ENCODE measurements around the gene DENND5A.
"Not testable (repeated sequence)": the region's sequence is repeated elsewhere in the genome, so short reads cannot be mapped to it uniquely, and the experiment has no call there.

DENND5A gene

DNA sequence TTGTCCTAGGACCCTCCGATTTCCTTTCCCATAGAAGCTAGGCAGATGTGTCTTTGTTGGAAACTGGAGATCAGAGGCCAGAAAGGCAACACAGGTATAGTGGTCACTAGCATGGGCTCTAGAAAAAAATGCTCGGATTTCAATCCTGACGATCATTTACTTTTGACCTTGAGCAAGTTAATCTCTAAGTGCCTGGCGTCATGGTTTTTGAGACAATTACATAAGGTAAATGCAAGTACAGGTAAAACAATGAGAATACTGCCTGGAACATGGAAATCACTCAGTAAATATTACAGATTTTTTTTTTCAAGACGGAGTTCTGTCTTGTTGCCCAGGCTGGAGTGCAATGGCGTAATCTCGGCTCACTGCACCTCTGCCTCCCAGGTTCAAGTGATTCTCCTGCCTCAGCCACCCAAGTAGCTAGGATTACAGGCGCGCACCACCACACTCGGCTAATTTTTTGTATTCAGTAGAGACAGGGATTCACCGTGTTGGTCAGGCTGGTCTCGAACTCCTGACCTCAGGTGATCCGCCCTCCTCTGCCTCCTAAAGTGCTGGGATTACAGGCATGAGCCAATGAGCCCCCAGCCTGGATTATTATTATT is 1.1 kb upstream of the DENND5A start:
- DNase-seq: no peak

DNA sequence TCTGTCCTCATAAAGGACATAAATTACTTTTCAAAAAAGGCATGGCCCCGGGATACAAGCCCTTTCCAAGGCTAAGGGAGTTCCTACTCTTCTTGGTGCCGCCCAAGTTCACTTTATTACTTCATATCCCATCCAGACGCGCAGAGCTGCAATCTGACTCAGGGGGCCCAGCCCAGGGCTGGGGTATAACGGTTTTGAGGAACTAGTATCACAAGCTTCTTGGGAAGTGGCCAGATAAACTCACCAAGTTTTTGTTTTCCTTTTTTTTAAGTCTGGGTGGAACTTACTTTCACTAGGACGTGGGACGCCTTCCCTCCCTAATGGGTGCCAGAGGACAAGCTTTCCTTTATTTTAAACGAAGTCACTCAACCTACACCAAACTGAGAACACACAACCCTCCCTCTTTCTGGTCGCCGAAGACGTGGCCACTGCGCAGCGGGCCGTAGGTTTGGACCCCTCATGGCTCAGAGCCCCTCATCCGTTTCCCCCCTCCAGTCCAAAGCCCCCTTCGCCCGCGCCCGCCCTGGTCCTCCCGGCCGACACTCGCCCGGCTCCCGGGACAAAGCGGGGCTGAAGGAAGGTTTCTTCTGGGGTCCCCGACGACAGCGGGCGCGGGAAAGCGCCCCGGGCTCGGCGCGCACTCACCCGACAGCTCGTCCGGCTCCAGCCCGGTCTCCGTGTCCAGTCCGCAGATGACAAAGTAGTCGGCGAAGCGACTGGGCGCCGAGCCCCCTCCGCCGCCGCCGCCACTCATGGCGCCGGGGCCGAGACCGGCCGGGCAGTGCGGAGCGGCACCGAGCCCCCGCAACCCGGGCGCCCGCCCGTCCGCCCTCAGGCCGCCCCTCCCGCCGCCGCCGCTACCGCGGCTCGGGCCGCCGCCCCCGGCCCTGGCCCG is 587 bp downstream of the DENND5A start:
- peak in 43 of 58 donors; percentile 8 to 72 (median 37) for DNase-seq

- peak in 1 of 58 donors; percentile 42 for DNase-seq
Measured at GRCh38 chr11:9263840-9264315, 1.3 kb downstream of the DENND5A start.

DNA sequence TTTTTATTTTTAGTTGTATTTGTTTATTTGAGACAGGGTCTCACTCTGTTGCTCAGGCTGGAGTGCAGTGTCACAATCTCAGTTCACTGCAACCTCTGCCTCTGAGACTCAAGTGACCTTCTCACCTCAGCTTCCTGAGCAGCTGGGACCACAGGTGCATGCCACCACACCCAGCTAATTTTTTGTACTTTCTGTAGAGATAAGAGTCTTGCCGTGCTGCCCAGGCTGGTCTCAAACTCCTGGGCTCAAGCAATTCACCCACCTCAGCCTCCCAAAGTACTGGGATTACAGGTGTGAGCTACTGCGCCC is 4.4 kb downstream of the DENND5A start:
- DNase-seq: not testable (repeated sequence)

GRCh38 chr11:9259981-9260837 is 4.9 kb downstream of the DENND5A start:
- no peak for DNase-seq

GRCh38 chr11:9258279-9258678 is 6.9 kb downstream of the DENND5A start:
- DNase-seq: not testable (repeated sequence)

GRCh38 chr11:9254416-9254815 is 10.7 kb downstream of the DENND5A start:
- no peak for DNase-seq

DNA sequence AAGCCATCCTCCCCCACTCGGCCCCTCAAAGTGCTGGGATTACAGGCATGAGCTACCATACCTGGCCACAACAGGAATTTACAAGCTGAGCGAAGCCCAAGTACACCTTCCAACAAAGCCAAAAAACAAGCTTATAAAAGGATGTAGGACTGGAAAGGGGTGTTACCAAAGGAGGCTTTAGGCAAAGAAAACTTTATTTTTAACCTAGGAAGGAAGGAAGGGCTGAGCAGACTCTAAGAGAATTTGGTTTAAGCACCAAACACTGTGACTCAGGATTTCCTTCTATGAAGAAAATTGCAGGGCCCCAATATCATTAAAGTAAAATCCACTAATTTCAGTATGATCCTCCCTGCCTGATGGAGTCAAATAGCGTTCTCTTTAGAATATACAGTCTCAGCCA is 12.1 kb downstream of the DENND5A start:
- DNase-seq: no peak

- DNase-seq: no peak
Measured at GRCh38 chr11:9251311-9251710, 13.8 kb downstream of the DENND5A start.

- no peak for DNase-seq
Measured at GRCh38 chr11:9250139-9250582, 15.0 kb downstream of the DENND5A start.

DNA sequence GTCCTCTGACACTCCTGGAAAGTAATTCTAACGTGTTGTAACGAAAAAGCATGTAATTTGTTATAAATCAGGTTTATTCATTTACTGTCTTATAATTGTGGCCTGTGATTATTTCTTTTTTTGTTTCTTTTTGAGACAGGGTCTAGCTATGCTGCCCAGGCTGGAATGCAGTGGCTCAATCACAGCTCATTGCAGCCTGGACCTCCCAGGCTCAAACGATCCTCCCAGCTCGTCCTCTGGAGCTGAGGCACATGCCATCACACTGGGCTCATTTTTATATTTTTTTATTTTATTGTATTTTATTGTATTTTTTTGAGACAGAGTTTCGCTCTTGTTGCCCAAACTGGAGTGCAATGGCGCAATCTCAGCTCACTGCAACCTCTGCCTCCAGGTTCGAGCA is 15.9 kb downstream of the DENND5A start:
- DNase-seq: no peak

DNA sequence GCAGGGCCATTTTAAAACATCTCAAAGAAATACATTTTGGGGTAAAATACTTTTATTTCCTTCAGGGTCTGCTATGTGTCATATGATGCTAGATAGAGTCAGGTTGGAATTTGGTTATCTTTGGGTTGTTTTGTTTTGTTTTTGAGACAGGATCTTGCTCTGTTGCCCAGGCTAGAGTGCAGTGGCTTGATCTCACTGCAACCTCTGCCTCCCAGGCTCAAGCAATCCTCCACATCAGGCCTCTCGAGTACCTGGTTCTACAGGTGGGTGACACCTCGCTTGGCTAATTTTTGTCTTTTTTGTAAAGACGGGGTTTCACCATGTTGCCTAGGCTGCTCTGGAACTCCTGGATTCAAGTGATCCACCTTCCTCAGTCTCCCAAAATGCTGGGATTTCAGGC is 17.3 kb downstream of the DENND5A start:
- DNase-seq: no peak

DNA sequence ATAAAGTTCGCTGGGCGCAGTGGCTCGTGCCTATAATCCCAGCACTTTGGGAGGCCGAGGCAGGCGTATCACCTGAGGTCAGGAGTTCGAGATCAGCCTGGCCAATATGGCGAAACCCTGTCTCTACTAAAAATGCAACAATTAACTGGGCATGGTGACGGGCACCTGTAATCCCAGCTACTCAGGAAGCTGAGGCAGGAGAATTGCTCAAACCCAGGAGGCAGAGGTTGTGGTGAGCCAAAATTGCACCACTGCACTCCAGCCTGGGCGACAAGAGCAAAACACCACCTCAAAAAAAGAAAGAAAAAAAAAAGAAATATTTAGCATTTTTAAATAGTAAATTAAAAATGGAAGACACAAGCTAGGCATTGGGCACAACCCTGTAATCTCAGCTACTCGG is 28.9 kb downstream of the DENND5A start:
- not testable (repeated sequence) for DNase-seq

DNA sequence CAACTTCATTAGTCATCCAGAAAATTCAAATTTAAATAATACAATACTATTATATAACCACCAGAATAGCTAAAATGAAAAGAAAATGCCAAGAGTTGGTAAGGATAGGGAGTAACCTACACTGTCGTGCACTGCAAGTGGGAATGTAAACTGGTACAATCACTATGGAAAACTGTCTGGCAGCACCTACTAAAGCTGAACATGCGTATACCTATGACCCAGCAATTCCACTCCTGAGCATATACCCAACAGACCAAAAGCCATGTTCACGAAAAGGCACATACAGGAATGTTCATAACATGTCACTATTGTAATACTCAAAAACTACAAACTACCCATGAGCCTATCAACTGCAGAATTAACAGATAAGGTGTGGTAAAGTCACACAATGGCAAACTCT is 32.7 kb downstream of the DENND5A start:
- DNase-seq: no peak

GRCh38 chr11:9231848-9232177 is 33.3 kb downstream of the DENND5A start:
- DNase-seq: peak in 11 of 58 donors; percentile 9 to 89 (median 39)

- DNase-seq: no peak
Measured at GRCh38 chr11:9230296-9230695, 34.9 kb downstream of the DENND5A start.

GRCh38 chr11:9228091-9228490 is 37.1 kb downstream of the DENND5A start:
- no peak for DNase-seq

DNA sequence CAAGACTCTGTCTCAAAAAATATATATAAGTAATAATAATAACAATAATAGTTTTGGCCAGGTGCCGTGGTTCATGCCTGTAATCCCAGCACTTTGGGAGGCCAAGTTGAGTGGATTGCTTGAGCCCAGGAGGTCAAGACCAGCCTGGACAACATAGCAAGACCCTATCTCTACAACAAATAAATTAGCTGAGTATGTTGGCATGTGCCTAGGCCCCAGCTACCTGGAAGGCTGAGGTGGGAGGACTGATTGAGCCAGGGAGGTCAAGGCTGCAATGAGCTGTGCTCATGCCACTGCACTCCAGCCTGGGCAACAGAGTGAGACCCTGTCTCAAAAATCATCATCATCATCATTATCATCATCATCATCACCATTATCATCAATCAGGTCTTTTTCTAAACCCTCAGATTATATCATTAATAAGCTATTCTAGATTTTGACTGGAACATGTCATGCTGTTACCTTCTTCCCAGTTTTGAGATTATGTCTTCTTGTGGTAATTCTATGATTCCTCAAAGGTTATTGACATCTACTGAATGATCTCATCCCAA is 39.3 kb downstream of the DENND5A start:
- DNase-seq: no peak

- DNase-seq: no peak
Measured at GRCh38 chr11:9222654-9223053, 42.5 kb downstream of the DENND5A start.

DNA sequence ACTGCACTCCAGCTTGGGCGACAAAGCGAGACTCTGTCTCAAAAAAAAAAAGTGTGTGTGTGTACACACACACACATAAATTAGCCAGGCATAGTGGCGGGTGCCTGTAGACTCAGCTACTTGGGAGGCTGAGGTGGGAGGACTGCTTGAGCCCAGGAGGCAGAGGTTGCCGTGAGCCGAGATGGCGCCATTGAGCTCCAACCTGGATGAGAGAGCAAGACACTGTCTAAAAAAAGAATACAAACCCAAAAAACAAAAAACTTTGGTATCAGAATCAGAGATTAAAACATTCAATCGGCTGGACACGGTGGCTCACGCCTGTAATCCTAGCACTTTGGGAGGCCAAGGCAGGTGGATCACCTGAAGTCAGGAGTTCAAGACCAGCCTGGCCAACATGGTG is 44.3 kb downstream of the DENND5A start:
- not testable (repeated sequence) for DNase-seq

- DNase-seq: no peak
Measured at GRCh38 chr11:9219572-9219971, 45.6 kb downstream of the DENND5A start.

- DNase-seq: no peak
Measured at GRCh38 chr11:9219115-9219514, 46.0 kb downstream of the DENND5A start.
